PFSK-1 (cell line): ENCODE measurements around the gene PDGFC.

ENCODE experiments used
- FOXP2 ChIP-seq: optimal IDR thresholded peaks from 2 replicates; pipeline ENCODE3; 2011; ENCODE audit warnings: borderline replicate concordance, control low read depth, inconsistent platforms; ENCODE audit not compliant: insufficient read depth; ENCODE audit errors: extremely low read length, extremely low read depth
- POLR2AphosphoS5 ChIP-seq: IDR thresholded peaks from 2 replicates; pipeline ENCODE4 v1.6.1; 2012; ENCODE audit warnings: low read depth, mild to moderate bottlenecking, control low read depth, low read length, moderate library complexity
- SIN3A ChIP-seq: IDR thresholded peaks from 2 replicates; pipeline ENCODE4 v1.6.1; 2012; ENCODE audit warnings: mild to moderate bottlenecking, low read length, moderate library complexity, borderline replicate concordance; ENCODE audit not compliant: insufficient read depth
- TAF1 ChIP-seq: IDR thresholded peaks from 2 replicates; pipeline ENCODE4 v1.6.1; 2012; ENCODE audit warnings: low read length, control low read depth, borderline replicate concordance; ENCODE audit not compliant: insufficient read depth
- TF ChIP-seq, protein P1 (sequence below), 2 experiments: IDR thresholded peaks; 2 replicates each; pipeline versions ENCODE4 v1.6.1 to v1.8.0; 2011 to 2012; ENCODE audit warnings: low read depth in 2 of 2, low read length in 2 of 2, control low read depth in 1 of 2, inconsistent platforms in 1 of 2, mild to moderate bottlenecking in 1 of 2, moderate library complexity in 1 of 2; ENCODE audit not compliant: insufficient read depth in 1 of 2

Gene PDGFC

DNA sequence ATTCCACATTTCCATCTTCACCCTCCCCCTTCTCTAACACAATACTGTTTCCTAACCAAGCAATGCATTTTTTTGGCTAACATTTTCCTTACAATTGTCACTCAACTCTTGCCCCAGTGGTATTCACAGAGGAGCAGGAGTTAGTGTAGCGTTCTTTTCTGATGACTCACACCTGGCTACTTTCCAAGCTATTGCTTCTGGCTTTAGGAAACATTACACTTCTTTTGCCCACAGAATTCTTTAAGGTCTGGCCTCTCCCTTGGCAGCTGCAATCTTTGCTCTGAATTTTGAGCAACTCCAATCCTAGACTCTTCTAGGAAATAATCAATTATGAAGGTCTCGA, 27.5 kb upstream of the PDGFC start:
- TF ChIP-seq, protein P1, sequence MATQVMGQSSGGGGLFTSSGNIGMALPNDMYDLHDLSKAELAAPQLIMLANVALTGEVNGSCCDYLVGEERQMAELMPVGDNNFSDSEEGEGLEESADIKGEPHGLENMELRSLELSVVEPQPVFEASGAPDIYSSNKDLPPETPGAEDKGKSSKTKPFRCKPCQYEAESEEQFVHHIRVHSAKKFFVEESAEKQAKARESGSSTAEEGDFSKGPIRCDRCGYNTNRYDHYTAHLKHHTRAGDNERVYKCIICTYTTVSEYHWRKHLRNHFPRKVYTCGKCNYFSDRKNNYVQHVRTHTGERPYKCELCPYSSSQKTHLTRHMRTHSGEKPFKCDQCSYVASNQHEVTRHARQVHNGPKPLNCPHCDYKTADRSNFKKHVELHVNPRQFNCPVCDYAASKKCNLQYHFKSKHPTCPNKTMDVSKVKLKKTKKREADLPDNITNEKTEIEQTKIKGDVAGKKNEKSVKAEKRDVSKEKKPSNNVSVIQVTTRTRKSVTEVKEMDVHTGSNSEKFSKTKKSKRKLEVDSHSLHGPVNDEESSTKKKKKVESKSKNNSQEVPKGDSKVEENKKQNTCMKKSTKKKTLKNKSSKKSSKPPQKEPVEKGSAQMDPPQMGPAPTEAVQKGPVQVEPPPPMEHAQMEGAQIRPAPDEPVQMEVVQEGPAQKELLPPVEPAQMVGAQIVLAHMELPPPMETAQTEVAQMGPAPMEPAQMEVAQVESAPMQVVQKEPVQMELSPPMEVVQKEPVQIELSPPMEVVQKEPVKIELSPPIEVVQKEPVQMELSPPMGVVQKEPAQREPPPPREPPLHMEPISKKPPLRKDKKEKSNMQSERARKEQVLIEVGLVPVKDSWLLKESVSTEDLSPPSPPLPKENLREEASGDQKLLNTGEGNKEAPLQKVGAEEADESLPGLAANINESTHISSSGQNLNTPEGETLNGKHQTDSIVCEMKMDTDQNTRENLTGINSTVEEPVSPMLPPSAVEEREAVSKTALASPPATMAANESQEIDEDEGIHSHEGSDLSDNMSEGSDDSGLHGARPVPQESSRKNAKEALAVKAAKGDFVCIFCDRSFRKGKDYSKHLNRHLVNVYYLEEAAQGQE (IDR thresholded peaks at IDR 0.05; ENCODE audit: insufficient read depth in 1 of 2, low read depth in 2 of 2, low read length in 2 of 2), result peak in 1 of 2 experiments; percentile 55; a peak in 1 of 4 replicates
- TF ChIP-seq POLR2AphosphoS5, result no peak

DNA sequence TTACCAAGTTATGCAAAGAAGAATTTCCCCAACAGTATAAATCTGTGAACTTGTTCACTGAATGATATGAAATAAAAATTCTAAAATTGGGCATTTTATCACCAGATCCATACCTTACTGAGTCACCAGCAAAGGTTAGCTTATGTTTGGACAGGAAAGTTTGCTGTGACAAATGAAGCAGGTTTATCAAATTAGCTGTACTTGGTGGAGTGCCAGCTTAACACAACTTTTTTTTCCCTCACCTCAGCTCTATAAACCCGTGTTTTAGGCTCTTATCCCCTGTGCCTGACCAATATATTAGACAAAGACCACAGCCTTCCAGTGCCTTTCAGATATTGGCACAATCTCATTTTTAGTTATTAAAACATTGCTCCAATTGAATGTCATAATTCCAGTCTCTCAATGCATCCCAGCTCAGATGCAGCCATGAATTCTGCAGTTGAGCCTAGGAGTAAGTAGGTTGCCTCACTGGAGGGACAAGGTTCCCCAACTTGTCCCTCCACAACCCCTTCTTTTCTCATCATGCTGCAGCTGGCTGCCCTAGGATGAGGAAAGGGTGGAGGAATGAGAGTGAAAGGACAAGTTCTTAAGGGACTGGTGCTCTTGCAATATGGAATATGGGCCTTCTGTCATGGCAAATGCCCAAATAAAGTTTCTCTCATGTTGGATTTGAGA, 27.0 kb upstream of the PDGFC start:
- TF ChIP-seq POLR2AphosphoS5 (no peak), SIN3A (no peak), TAF1 (no peak), FOXP2 (no peak)
- TF ChIP-seq, protein P1 (IDR thresholded peaks at IDR 0.05; ENCODE audit: insufficient read depth in 1 of 2, low read depth in 2 of 2, low read length in 2 of 2), result no peak

DNA sequence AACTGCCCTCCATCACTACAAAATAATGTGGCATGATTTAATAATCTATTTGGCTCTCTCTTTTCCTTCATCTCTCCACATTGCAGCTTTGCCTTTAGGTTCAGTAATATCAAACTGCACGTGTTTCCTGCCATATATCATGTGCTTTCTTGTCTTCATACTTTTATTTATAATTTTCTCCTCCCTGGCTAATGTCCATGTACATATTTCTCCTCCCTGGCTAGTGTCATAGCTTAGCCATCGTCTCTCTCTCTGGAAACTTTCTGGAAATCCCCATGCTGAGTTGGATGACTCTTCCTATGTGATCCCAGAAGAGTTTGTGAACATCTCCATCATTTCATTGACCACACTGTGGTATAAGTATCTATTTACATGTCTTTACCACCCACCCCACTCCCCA, 21.3 kb upstream of the PDGFC start:
- TF ChIP-seq, protein P1 (IDR thresholded peaks at IDR 0.05; ENCODE audit: insufficient read depth in 1 of 2, low read depth in 2 of 2, low read length in 2 of 2), result no peak
- TF ChIP-seq TAF1 (no peak), POLR2AphosphoS5 (no peak), FOXP2 (no peak), SIN3A (no peak)

DNA sequence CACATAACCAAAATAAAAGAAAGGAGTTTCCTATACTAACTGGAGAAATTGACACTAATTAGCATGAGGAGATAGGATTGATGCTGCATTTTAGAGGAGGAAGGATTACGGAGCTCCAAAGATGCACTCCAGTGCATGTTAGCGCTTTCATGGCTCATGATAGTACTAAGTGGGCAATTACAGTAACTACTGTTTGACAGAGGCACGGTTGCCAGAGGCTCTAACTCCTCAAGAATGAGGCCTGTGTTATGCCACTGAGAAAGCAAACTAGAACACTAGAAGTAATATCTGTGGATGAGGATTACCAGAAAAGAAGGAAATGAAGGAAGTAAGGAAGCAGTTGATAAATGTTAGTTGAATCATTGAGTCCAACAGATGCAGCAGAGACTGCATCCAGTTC, 19.6 kb upstream of the PDGFC start:
- TF ChIP-seq POLR2AphosphoS5 (no peak), TAF1 (no peak), SIN3A (no peak), FOXP2 (no peak)
- TF ChIP-seq, protein P1 (IDR thresholded peaks at IDR 0.05; ENCODE audit: insufficient read depth in 1 of 2, low read depth in 2 of 2, low read length in 2 of 2), result no peak

DNA sequence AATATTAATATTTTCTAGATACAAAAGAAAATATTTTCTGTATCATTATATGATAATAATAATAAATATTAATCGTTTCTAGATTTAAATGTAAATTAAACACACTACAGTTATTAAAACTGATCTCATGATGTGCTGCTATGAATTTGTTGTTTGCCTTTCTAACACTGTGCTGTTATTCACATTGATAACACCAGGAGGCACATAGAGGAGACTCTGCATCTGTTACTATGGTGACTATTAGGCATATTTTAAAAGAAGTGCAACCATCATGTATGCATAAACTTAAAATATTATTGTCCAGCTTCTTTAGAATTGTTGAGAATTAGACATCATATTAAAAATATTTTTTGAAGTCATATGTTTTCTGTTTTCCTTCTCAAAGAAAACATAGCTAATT, 11.8 kb upstream of the PDGFC start:
- no peak for TF ChIP-seq FOXP2
- TF ChIP-seq SIN3A, result no peak
- no peak for TF ChIP-seq POLR2AphosphoS5
- TF ChIP-seq, protein P1 (IDR thresholded peaks at IDR 0.05; ENCODE audit: insufficient read depth in 1 of 2, low read depth in 2 of 2, low read length in 2 of 2), result no peak
- no peak for TF ChIP-seq TAF1
